ENCODE results near the gene FAM241A.

DNA sequence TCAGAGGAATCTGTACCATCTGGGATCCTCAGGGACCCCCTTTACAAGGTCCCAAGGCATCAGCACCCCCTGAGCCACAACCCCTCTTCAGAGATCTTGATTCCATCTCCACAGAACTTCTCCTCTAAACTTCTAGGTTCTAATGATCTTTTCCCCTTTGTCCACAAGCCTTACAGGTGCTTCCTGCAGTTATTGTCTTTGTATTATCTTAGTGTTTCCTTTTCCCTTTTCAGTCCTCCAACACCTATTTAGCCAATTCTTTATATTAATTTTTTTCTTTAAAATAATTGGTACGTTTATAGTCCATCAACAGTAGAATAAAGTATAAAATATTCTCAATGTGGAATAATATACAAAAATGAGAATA is 35.2 kb upstream of the FAM241A start:
- TF ChIP-seq POLR2A (IDR thresholded peaks at IDR 0.05; ENCODE audit: low read depth, low read length) (no peak), POLR2AphosphoS5 (IDR thresholded peaks at IDR 0.05; ENCODE audit: low read depth, low read length) (no peak), TAF1 (IDR thresholded peaks at IDR 0.05; ENCODE audit: borderline replicate concordance, low read depth, low read length) (no peak)
